HG03045 (cell line): ENCODE measurements around the gene TNFRSF1A.

Experiments used
- ATAC-seq: cut with Tn5 transposase; IDR thresholded peaks from one replicate; pipeline ENCODE4 v1.9.1; 2021; ENCODE audit warnings: mild to moderate bottlenecking, moderate library complexity; ENCODE audit not compliant: unreplicated experiment

Gene TNFRSF1A

GRCh38 chr12:6324936-6325750, 16.7 kb downstream of the TNFRSF1A start:
- no peak for ATAC-seq

- no peak for ATAC-seq
Observed at GRCh38 chr12:6323995-6324711, 17.7 kb downstream of the TNFRSF1A start.

GRCh38 chr12:6323340-6323994, 18.4 kb downstream of the TNFRSF1A start:
- no peak for ATAC-seq

- ATAC-seq, result no peak
Observed at GRCh38 chr12:6322969-6323339, 18.9 kb downstream of the TNFRSF1A start.

GRCh38 chr12:6322352-6322751, 19.5 kb downstream of the TNFRSF1A start:
- no peak for ATAC-seq

GRCh38 chr12:6321905-6322304, 20.0 kb downstream of the TNFRSF1A start:
- no peak for ATAC-seq

GRCh38 chr12:6319446-6319845, 22.4 kb downstream of the TNFRSF1A start:
- no peak for ATAC-seq

- ATAC-seq, result no peak
Observed at GRCh38 chr12:6318440-6318879, 23.4 kb downstream of the TNFRSF1A start.

GRCh38 chr12:6317693-6318439, 24.0 kb downstream of the TNFRSF1A start:
- no peak for ATAC-seq

GRCh38 chr12:6316921-6317692, 24.8 kb downstream of the TNFRSF1A start:
- no peak for ATAC-seq

- ATAC-seq, result no peak
Observed at GRCh38 chr12:6315704-6316597, 25.9 kb downstream of the TNFRSF1A start.

- no peak for ATAC-seq
Observed at GRCh38 chr12:6315184-6315583, 26.7 kb downstream of the TNFRSF1A start.

- ATAC-seq, result no peak
Observed at GRCh38 chr12:6314776-6315175, 27.1 kb downstream of the TNFRSF1A start.

GRCh38 chr12:6313326-6313940, 28.4 kb downstream of the TNFRSF1A start:
- no peak for ATAC-seq

GRCh38 chr12:6312529-6313325, 29.1 kb downstream of the TNFRSF1A start:
- ATAC-seq, result peak; percentile 67

GRCh38 chr12:6311822-6312528, 29.9 kb downstream of the TNFRSF1A start:
- no peak for ATAC-seq
